RWPE2 (cell line): ENCODE measurements around the gene ADGRG7.

ENCODE experiments used
- ATAC-seq: fragments of 200-7000 bp; cut with Tn5 transposase; 3 replicates; pipeline ENCODE4 v1.9.1; 2021; ENCODE audit warnings: low read depth
- DNase-seq: peaks from one replicate; pipeline ENCODE4 v3.0.0-alpha.2; 2020; ENCODE audit warnings: low spot score
- H3K27ac ChIP-seq: fragments of 450-650 bp; 2 replicates; pipeline ENCODE4 v1.5.1; 2017; ENCODE audit warnings: mild to moderate bottlenecking; ENCODE audit not compliant: poor library complexity, severe bottlenecking
- H3K27me3 ChIP-seq: fragments of 250-450 bp; sonication (Bioruptor Pico); 2 replicates; pipeline ENCODE4 v1.5.1; 2021; ENCODE audit warnings: mild to moderate bottlenecking, moderate library complexity; ENCODE audit not compliant: insufficient read depth, poor library complexity, severe bottlenecking
- H3K36me3 ChIP-seq: fragments of 250-450 bp; sonication (Bioruptor Pico); 2 replicates; pipeline ENCODE4 v1.5.1; 2020; ENCODE audit warnings: low read depth, mild to moderate bottlenecking, moderate library complexity
- H3K4me1 ChIP-seq: fragments of 250-450 bp; sonication (Bioruptor Pico); 2 replicates; pipeline ENCODE4 v1.5.1; 2021; ENCODE audit warnings: mild to moderate bottlenecking, moderate library complexity; ENCODE audit not compliant: insufficient read depth, poor library complexity, severe bottlenecking
- H3K4me3 ChIP-seq: fragments of 250-450 bp; sonication (Bioruptor Pico); 2 replicates; pipeline ENCODE4 v1.5.1; 2021; ENCODE audit warnings: mild to moderate bottlenecking, moderate library complexity; ENCODE audit not compliant: severe bottlenecking
- H3K9me3 ChIP-seq: fragments of 250-450 bp; sonication (Bioruptor Pico); 2 replicates; pipeline ENCODE4 v1.5.1; 2021; ENCODE audit warnings: mild to moderate bottlenecking, moderate library complexity; ENCODE audit not compliant: severe bottlenecking
- TF ChIP-seq, protein P1 (sequence below): fragments of 450-650 bp; IDR thresholded peaks from one replicate; pipeline ENCODE4 v1.5.1; 2017; ENCODE audit warnings: mild to moderate bottlenecking, moderate library complexity; ENCODE audit not compliant: poor library complexity, severe bottlenecking

ADGRG7 gene

DNA sequence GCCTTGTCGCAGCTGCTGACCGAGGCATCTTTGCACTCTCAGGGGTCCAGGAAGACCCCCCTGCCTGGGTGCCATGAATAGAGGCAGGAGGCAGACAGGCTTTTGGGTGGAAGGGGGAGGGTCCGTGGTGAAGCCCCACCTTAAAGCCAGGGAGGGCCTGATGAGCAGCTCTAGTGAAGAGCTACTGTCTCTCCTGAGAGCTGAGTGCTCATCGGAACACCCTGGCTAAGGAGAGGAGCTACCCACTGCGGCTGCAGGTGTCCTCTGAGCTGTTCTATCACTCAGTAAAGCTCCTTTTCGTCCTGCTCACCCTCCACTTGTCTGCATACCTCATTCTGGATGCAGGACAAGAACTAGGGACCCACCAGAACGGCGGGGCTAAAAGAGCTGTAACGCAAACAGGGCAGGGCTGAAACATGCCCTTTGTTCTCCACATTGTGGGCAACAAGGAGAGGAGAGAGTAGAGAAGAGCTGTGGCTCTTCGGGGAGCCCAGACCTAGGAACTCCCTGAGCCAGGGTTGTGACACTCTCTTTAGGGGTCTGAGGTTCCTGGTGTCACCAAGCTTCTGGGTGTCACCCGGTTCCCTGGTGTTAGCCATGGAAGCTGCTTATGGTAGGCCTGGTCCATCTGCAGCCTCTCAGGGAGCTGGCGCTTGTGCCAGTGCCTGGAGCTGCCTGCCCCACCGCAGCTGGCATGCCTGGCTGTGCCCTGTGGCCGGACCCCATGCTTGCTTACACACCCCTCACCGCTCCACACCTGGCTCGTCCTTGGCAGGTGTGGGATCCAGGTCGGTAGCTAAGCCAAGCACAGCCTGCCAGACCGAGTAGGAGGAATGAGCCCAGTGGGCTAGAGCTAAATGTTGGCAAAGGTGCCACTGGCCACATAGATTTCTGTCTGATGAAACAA, 73.7 kb downstream of the ADGRG7 start:
- ATAC-seq (no peak), DNase-seq (no peak)
- no peaks in the 10 kb centered on the region for H3K9me3 ChIP-seq
- no peak overlapping the region for H3K27ac ChIP-seq
- no peak overlapping the region for H3K4me3 ChIP-seq
- TF ChIP-seq, protein P1, sequence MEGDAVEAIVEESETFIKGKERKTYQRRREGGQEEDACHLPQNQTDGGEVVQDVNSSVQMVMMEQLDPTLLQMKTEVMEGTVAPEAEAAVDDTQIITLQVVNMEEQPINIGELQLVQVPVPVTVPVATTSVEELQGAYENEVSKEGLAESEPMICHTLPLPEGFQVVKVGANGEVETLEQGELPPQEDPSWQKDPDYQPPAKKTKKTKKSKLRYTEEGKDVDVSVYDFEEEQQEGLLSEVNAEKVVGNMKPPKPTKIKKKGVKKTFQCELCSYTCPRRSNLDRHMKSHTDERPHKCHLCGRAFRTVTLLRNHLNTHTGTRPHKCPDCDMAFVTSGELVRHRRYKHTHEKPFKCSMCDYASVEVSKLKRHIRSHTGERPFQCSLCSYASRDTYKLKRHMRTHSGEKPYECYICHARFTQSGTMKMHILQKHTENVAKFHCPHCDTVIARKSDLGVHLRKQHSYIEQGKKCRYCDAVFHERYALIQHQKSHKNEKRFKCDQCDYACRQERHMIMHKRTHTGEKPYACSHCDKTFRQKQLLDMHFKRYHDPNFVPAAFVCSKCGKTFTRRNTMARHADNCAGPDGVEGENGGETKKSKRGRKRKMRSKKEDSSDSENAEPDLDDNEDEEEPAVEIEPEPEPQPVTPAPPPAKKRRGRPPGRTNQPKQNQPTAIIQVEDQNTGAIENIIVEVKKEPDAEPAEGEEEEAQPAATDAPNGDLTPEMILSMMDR = no peak
- H3K27me3 ChIP-seq = no peaks in the 10 kb centered on the region
- H3K36me3 ChIP-seq = no peaks in the 10 kb centered on the region
- no peaks in the 10 kb centered on the region for H3K4me1 ChIP-seq

DNA sequence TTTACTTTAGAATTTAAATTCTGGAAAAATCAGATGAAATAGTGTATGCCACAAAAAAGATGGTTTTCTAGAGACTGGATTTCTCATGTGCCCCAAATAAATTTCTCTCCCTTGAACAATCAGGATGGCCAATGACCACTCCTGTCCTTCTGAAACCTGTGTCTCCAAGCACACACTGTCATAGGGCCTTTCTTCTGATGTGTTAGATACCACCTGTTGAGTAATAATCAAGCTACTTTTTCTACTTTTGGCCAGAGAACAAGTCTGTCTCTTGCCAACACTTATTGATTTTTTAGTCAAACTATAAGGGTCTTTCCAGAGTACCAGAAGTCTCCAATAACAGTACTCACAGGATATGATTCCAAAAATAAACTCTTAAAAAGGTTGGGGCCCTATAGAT, 83.8 kb downstream of the ADGRG7 start:
- Histone ChIP-seq H3K36me3 (no peaks in the 10 kb centered on the region), H3K27ac (no peak overlapping the region), H3K27me3 (no peaks in the 10 kb centered on the region), H3K9me3 (no peaks in the 10 kb centered on the region), H3K4me3 (no peak overlapping the region), H3K4me1 (peaks cover 21% of the 10 kb centered on the region)
- no peak for ATAC-seq
- TF ChIP-seq, protein P1 = no peak
- DNase-seq = no peak

DNA sequence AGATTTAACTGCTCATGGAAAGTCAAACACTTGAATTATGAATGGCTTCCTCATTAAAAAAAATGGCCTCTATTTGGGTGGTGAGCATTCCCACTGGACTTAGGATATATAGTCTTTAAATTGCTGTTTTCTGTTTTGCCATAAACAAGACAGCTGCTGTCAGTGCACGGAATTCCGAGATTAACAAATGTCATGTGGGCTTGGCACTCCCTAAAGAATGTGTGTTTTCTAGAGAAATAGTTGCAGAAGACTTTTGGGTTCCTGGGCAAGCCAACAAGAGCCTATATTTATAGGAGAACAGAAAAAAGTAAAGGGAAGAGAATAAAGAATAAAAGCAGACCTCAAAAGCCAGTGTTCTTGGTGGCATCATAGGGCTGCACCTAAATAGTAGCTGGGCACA, 86.3 kb downstream of the ADGRG7 start:
- no peaks in the 10 kb centered on the region for H3K9me3 ChIP-seq
- ATAC-seq (no peak), DNase-seq (no peak)
- H3K4me3 ChIP-seq = no peak overlapping the region
- no peaks in the 10 kb centered on the region for H3K36me3 ChIP-seq
- H3K27me3 ChIP-seq = no peaks in the 10 kb centered on the region
- TF ChIP-seq, protein P1 = no peak
- H3K27ac ChIP-seq = peak overlapping the region; percentile 16
- peaks cover 21% of the 10 kb centered on the region for H3K4me1 ChIP-seq

DNA sequence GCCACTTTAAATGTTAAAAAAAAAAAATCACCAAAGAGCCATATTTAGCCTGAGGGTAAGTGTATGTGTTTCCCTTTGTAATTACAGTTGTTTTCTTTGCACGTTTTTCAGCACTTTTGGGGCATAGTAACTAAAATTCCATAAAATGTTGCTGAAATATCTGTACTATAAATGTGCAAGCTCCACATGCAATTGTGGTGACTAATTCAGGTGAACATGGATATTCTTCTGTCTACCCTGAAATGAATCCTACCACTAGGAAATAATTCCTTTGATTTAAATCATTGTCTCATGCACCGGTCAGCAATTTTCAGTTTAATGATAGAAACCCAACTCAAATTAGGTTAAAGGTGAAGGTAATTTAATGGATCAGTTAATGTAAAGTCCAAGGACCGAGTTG, 86.8 kb downstream of the ADGRG7 start:
- TF ChIP-seq, protein P1 = no peak
- no peak for DNase-seq

DNA sequence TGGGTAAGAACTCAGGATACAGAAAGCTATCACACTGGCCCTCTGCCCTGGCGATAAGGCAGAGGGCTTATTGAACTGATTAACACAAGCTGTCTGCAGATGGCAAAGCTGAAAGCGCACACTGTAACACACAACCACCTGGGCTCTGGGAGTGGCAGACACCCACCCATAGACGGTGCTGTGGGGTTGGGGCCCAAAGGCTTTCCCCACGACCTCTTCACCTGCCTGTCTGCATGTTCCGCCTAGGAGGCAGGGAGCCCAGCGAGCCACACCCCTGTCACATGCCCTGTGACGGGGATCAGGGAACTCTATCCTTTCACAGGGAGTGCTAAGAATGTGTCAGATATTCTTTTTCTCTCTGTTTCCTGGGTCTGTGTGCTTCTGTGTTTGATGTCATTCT, 87.8 kb downstream of the ADGRG7 start:
- TF ChIP-seq, protein P1 = no peak
- no peaks in the 10 kb centered on the region for H3K9me3 ChIP-seq
- H3K27ac ChIP-seq = no peak overlapping the region
- no peak for DNase-seq
- no peaks in the 10 kb centered on the region for H3K36me3 ChIP-seq
- peaks cover 29% of the 10 kb centered on the region for H3K4me1 ChIP-seq
- H3K27me3 ChIP-seq = no peaks in the 10 kb centered on the region
- ATAC-seq = no peak
- H3K4me3 ChIP-seq = no peak overlapping the region

More for the DNA sequence above, 86.8 kb downstream of the ADGRG7 start:
- Histone ChIP-seq H3K27ac (peak overlapping the region; percentile 16), H3K4me1 (peaks cover 21% of the 10 kb centered on the region), H3K27me3 (no peaks in the 10 kb centered on the region), H3K9me3 (no peaks in the 10 kb centered on the region), H3K4me3 (no peak overlapping the region), H3K36me3 (no peaks in the 10 kb centered on the region)
- ATAC-seq = peak; percentile 76
